NT2/D1 (cell line): ENCODE results near the gene DNAJB9.

Experiments used
- SUZ12 ChIP-seq: IDR thresholded peaks from 2 replicates; pipeline ENCODE4 v1.6.1; 2011; ENCODE audit not compliant: insufficient read length, insufficient read depth; ENCODE audit errors: extremely low read depth
- YY1 ChIP-seq: IDR thresholded peaks from 2 replicates; pipeline ENCODE4 v1.6.1; 2011; ENCODE audit not compliant: insufficient read length, insufficient read depth
- ZNF274 ChIP-seq: IDR thresholded peaks from 2 replicates; pipeline ENCODE4 v1.6.1; 2011; ENCODE audit warnings: mild to moderate bottlenecking, low read depth, low read length

DNA sequence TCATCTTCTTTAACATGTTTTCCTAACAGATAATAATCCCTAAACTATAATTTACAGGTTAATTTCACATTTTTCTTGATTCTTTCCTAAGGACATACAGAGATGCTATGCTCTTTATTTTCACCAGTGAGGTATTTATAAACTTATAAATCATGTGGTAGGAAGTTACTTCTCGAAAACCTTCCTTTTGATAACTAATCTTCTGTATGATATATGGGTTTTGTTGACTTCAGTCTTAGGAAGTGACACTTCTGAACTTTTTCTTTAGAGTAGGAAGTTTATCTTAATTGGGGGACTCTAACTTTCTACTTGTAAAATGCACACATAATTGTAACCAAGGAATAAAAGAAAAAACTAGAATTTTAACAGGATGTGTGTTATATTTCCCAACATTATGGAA is 33.9 kb upstream of the DNAJB9 start:
- no peak for TF ChIP-seq YY1
- no peak for TF ChIP-seq ZNF274
- no peak for TF ChIP-seq SUZ12
